ENCODE results near the gene IL3RA. TPM values are rescaled to one million over a fixed set of nuclear protein-coding genes. Genes with fewer than 3 reads are reported as not detected.
"Not testable (repeated sequence)": the region's sequence is repeated elsewhere in the genome, so short reads cannot be mapped to it uniquely, and the experiment has no call there.

Gene IL3RA
- polyA plus RNA-seq, 1 donor (not counting 4 experiments of a cell fraction or from before 2014, with no cell fraction given) = not detected

GRCh38 chrX:1361910-1362309 is 25.3 kb downstream of the IL3RA start:
- no peak for DNase-seq (ENCODE audit: low read depth, low spot score)
- dilution Hi-C loops (cut with MboI; ENCODE audit: extremely low pct_ligation_motif_present, low sequenced_read_pairs) = no loop called here
- H3K4me3 ChIP-seq (ENCODE audit: control insufficient read depth in 2 of 3, extremely low read depth in 1 of 3, insufficient read depth in 2 of 3, low read depth in 1 of 3, low read length in 3 of 3) = no peak overlapping the region
- no peak for TF ChIP-seq EZH2 (IDR thresholded peaks at IDR 0.05; ENCODE audit: low read length)
- no peak for TF ChIP-seq CTCF (optimal IDR thresholded peaks at IDR 0.05 in 1 of 3, IDR thresholded peaks at IDR 0.05 in 1 of 3, conservative IDR thresholded peaks at IDR 0.05 in 1 of 3; ENCODE audit: extremely low read depth in 1 of 3, insufficient read depth in 2 of 3, low read length in 3 of 3)
- H3K9me3 ChIP-seq (ENCODE audit: control insufficient read depth, low read depth, low read length) = no peaks in the 10 kb centered on the region
- no peak overlapping the region for H3K9ac ChIP-seq (ENCODE audit: control insufficient read depth, extremely low read depth, insufficient read depth, low read length)
- no peaks in the 10 kb centered on the region for H4K20me1 ChIP-seq (ENCODE audit: control insufficient read depth, extremely low read depth, insufficient read depth, low read length)
- no peaks in the 10 kb centered on the region for H3K79me2 ChIP-seq (ENCODE audit: control insufficient read depth, insufficient read depth, low read length)
- H3K4me2 ChIP-seq (ENCODE audit: control insufficient read depth, extremely low read depth, insufficient read depth, low read depth, low read length) = no peak overlapping the region
- H3K36me3 ChIP-seq (ENCODE audit: control insufficient read depth in 2 of 2, extremely low read depth in 1 of 2, insufficient read depth in 2 of 2, low read length in 2 of 2) = no peaks in the 10 kb centered on the region
- no peaks in the 10 kb centered on the region for H3K27me3 ChIP-seq (ENCODE audit: control insufficient read depth, extremely low read depth, insufficient read depth, low read length)
- no peak overlapping the region for H3K27ac ChIP-seq (ENCODE audit: control insufficient read depth, insufficient read depth, low read length)
- FAIRE-seq = no peak
- no peak overlapping the region for H2AFZ ChIP-seq (ENCODE audit: control insufficient read depth, low read length)
- no peaks in the 10 kb centered on the region for H3K9me1 ChIP-seq (ENCODE audit: control insufficient read depth, extremely low read depth, insufficient read depth, low read length)
- no peaks in the 10 kb centered on the region for H3K4me1 ChIP-seq (ENCODE audit: control insufficient read depth, extremely low read depth, insufficient read depth, low read length)

GRCh38 chrX:1366363-1366762 is 29.8 kb downstream of the IL3RA start:
- H3K27me3 ChIP-seq (ENCODE audit: control insufficient read depth, extremely low read depth, insufficient read depth, low read length); H3K9me1 ChIP-seq (ENCODE audit: control insufficient read depth, extremely low read depth, insufficient read depth, low read length); H3K4me3 ChIP-seq (ENCODE audit: control insufficient read depth in 2 of 3, extremely low read depth in 1 of 3, insufficient read depth in 2 of 3, low read depth in 1 of 3, low read length in 3 of 3); dilution Hi-C loops (cut with MboI; ENCODE audit: extremely low pct_ligation_motif_present, low sequenced_read_pairs); H3K79me2 ChIP-seq (ENCODE audit: control insufficient read depth, insufficient read depth, low read length); H3K4me1 ChIP-seq (ENCODE audit: control insufficient read depth, extremely low read depth, insufficient read depth, low read length); H3K9ac ChIP-seq (ENCODE audit: control insufficient read depth, extremely low read depth, insufficient read depth, low read length); H3K27ac ChIP-seq (ENCODE audit: control insufficient read depth, insufficient read depth, low read length); FAIRE-seq; H3K9me3 ChIP-seq (ENCODE audit: control insufficient read depth, low read depth, low read length); DNase-seq (ENCODE audit: low read depth, low spot score); H2AFZ ChIP-seq (ENCODE audit: control insufficient read depth, low read length); H3K36me3 ChIP-seq (ENCODE audit: control insufficient read depth in 2 of 2, extremely low read depth in 1 of 2, insufficient read depth in 2 of 2, low read length in 2 of 2); H4K20me1 ChIP-seq (ENCODE audit: control insufficient read depth, extremely low read depth, insufficient read depth, low read length); H3K4me2 ChIP-seq (ENCODE audit: control insufficient read depth, extremely low read depth, insufficient read depth, low read depth, low read length): not testable (repeated sequence)

- no peak for FAIRE-seq
- Histone ChIP-seq H3K9ac (ENCODE audit: control insufficient read depth, extremely low read depth, insufficient read depth, low read length) (no peak overlapping the region), H3K4me2 (ENCODE audit: control insufficient read depth, extremely low read depth, insufficient read depth, low read depth, low read length) (no peak overlapping the region), H3K4me1 (ENCODE audit: control insufficient read depth, extremely low read depth, insufficient read depth, low read length) (no peaks in the 10 kb centered on the region), H3K9me1 (ENCODE audit: control insufficient read depth, extremely low read depth, insufficient read depth, low read length) (no peaks in the 10 kb centered on the region), H3K4me3 (ENCODE audit: control insufficient read depth in 2 of 3, extremely low read depth in 1 of 3, insufficient read depth in 2 of 3, low read depth in 1 of 3, low read length in 3 of 3) (no peak overlapping the region), H3K27me3 (ENCODE audit: control insufficient read depth, extremely low read depth, insufficient read depth, low read length) (no peaks in the 10 kb centered on the region), H2AFZ (ENCODE audit: control insufficient read depth, low read length) (no peak overlapping the region), H3K27ac (ENCODE audit: control insufficient read depth, insufficient read depth, low read length) (no peak overlapping the region), H3K36me3 (ENCODE audit: control insufficient read depth in 2 of 2, extremely low read depth in 1 of 2, insufficient read depth in 2 of 2, low read length in 2 of 2) (no peaks in the 10 kb centered on the region), H3K9me3 (ENCODE audit: control insufficient read depth, low read depth, low read length) (no peaks in the 10 kb centered on the region), H4K20me1 (ENCODE audit: control insufficient read depth, extremely low read depth, insufficient read depth, low read length) (no peaks in the 10 kb centered on the region), H3K79me2 (ENCODE audit: control insufficient read depth, insufficient read depth, low read length) (no peaks in the 10 kb centered on the region)
- DNase-seq (ENCODE audit: low read depth, low spot score) = no peak
- no peak for TF ChIP-seq EZH2 (IDR thresholded peaks at IDR 0.05; ENCODE audit: low read length)
- TF ChIP-seq CTCF (optimal IDR thresholded peaks at IDR 0.05 in 1 of 3, IDR thresholded peaks at IDR 0.05 in 1 of 3, conservative IDR thresholded peaks at IDR 0.05 in 1 of 3; ENCODE audit: extremely low read depth in 1 of 3, insufficient read depth in 2 of 3, low read length in 3 of 3) = no peak
- dilution Hi-C loops (cut with MboI; ENCODE audit: extremely low pct_ligation_motif_present, low sequenced_read_pairs) = no loop called here
These were observed 31.8 kb downstream of the IL3RA start for GRCh38 chrX:1368385-1368698.
